CD4-positive, alpha-beta T cell treated with Interleukin-6 at 100 ng/mL for 8 hours (primary cell): ENCODE results near the gene CYSTM1.
A peak's percentile ranks its signal among the peaks of the same experiment; 100 is the strongest.

ENCODE experiments used
- DNase-seq: peaks from one replicate; pipeline ENCODE4 v3.0.0-alpha.2; 2020; ENCODE audit warnings: mixed read lengths, low spot score

The CYSTM1 gene

GRCh38 chr5:140258016-140258415 is 83.0 kb downstream of the CYSTM1 start:
- no peak for DNase-seq

DNA sequence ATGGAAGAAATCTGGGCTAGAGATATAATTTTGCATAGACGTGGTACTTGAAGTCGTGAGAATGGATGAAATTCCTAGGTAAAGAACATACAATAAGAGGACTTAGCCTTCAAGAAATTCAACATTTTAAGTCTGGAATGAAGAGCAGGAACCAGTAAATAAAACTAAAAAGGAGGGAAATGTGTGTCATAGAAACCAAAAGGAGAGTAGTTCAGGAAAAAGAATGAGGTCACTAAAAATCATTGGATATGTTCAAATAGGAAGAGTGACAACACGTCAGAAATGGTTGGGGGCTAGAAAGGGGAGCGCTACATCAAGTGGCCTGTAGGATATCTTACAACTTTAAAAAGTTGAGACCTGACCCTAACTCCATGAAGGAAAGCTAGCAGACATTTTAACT is 83.9 kb downstream of the CYSTM1 start:
- no peak for DNase-seq

DNA sequence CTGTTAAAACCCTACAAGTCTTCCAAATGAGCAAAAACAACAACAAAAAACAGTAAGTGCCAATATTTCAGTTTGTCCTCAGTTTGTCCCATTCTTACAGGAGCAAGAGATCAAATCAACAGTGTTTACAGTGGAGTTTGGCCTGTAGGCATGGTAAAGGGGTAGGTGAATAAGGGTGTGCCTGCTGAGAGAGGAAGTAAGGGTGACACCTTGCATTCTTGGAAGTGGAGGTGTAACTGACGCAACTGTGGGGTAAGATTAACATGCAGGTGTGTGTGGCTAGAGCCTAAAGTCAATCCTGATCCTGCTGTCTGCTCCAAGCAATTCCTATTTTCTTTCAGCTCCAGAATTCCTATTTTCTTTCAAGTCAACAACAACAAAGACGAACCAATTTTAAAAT is 84.5 kb downstream of the CYSTM1 start:
- peak; percentile 21 for DNase-seq

- no peak for DNase-seq
Observed at GRCh38 chr5:140260089-140260656, 85.2 kb downstream of the CYSTM1 start.

DNA sequence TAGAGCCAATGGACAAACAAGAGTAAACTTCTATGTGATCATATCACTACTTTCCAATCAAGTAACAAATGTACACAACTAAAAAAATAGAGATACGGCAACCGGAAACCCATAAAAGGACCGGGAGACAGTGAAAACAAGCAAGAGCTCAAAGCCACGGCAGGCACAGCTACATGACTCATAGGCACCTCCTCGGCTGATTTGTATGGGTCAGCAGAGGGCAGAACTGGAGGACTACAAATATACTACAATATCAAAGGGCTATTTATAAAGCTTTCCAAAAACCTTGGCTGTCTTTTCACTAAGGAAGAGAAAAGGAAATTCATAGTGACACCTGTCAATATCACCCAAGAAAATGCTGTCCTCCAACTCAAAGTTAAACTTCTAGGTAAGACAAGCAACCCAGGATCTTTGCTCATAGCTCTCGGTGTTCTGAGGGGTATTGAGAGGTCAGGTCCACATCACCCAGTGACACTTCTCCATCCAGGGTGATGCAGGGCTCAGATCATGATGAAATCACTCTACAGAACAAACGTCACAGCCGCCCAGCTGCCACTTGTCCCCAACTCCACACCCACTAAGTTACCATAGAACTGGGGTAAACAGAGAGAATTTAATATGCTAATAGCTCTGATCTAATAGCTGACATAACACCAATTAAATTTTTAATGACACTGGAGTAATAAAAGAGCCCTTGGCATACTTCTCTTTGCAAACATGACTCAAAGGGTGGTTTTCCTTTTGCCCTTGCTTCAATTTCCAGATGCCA is 86.6 kb downstream of the CYSTM1 start:
- peak; percentile 39 for DNase-seq

GRCh38 chr5:140262221-140262620 is 87.2 kb downstream of the CYSTM1 start:
- no peak for DNase-seq

GRCh38 chr5:140262839-140263238 is 87.9 kb downstream of the CYSTM1 start:
- DNase-seq: no peak

- DNase-seq: no peak
Observed at GRCh38 chr5:140265845-140266244, 90.9 kb downstream of the CYSTM1 start.

DNA sequence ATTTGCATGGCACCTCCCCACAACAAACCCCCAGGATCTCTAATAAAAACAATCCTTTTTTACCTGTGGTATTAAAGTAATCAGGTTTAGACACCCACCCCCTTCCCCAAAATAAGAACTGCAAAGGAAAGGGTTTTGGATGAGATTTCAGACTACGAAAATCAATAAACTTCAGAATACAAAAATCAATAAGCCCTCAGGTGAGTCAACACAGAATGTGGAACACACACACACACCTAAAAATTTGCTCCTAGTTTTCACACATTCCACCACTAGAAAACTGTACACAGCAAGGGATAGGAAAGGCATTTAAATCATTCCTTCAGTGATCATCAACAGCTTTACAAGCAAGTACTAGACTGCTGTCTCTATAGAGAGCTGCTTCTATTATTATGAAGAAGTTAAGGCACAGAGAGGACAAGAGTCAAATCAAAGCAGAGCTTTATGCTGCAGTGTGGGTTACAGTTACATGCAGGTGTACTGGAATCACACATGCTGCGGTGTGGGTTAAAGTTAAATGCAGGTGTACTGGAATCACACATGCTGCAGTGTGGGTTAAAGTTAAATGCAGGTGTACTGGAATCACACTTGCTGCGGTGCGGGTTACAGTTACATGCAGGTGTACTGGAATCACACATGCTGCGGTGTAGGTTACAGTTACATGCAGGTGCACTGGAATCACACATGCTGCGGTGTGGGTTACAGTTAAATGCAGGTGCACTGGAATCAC is 91.6 kb downstream of the CYSTM1 start:
- peak; percentile 14 for DNase-seq

DNA sequence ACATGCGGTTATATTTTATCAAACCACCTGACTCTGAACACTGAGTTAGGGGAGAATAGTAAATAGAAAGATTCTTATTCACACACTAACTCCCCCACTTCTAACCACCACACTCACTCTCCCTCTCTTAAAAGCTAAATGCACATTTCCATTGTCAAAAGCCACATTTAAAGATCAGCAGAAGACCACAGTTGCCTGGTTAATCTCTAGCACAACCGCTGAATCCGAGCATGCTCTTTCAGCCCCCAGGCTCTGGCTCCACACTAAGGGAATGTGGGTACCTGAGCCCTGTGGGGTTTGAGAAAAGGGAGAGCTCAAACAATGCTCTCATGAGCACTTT is 92.2 kb downstream of the CYSTM1 start:
- DNase-seq: no peak

DNA sequence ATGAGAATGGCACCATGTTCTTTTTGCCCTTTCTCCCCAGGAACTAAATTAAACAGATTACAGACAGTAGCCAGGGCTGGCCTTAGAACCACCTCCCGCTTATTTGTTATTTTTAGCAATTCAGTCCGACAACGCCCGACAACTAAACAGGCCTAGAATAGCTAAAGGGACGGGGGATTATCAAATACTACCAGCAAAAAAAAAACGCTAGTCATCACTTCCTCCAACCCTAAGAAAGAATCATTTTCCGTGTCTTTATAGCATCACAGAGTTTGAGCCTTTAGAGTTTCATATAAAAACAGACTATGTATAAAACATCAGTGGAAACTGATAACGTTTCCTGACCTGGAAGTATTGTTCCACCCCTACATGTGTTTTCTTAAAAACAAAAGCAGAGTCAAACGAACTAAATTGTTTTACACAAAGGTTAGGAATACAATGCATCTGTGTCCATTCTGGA is 92.6 kb downstream of the CYSTM1 start:
- DNase-seq: no peak

DNA sequence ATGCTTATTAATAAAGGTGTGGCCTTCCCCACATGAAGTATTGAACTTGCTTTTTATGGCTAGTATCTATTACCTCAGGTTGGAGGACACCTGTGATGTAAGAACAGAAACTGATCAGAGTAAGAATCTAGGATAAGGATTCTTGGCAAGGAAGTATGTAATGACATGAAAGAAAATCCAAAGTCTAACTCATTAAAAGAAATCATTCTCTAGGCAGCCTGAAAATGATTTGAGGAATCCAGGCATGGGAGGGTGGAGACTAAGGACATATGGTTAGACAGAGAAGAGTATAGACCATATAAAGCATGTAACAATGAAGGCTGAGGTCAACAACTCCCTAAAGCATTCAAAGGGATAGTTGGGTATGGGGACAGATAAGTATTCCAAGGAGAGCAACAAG is 95.0 kb downstream of the CYSTM1 start:
- DNase-seq: no peak

DNA sequence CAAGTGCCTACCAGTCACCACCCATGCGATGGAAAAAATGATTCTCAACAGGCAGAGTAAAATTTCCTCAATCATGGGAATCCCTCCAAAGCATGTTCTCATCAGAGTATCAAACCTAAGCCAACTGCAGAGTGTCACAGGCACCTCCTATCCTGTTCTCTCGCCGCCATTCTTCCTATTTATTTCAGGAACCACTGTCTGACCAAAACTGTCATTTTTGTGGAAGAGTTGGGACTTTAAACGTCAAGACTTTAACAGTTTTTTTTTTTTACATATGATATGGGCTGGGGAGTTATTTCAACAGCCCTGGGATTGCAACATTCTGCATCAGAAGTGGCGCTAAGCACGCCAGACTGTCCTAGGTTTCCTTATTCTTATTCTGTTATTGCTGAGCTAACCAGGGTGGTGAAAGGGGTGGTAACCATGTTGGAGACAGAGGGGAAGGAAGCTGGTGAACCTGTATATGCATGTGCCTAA is 98.5 kb downstream of the CYSTM1 start:
- no peak for DNase-seq

GRCh38 chr5:140275837-140276236 is 100.8 kb downstream of the CYSTM1 start:
- no peak for DNase-seq

- no peak for DNase-seq
Observed at GRCh38 chr5:140282266-140282665, 107.3 kb downstream of the CYSTM1 start.

DNA sequence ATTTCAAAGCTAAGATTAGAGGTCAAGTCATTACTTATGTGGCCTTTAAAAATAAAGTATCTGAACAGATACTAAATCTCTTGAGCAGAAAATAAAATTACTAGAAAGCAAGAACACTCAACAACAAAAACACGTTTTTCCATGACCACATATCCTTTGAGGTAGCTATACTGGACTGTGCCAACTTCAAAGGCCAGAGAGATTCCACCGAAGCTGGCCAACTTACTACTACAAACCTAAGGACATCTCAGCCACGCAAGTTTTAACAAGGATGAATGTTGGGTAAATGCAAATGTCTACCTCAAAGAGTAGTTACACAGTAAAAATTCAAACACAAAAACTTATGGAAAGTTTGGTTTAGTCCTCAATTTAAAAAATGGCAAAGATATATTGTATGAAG is 109.0 kb downstream of the CYSTM1 start:
- no peak for DNase-seq

DNA sequence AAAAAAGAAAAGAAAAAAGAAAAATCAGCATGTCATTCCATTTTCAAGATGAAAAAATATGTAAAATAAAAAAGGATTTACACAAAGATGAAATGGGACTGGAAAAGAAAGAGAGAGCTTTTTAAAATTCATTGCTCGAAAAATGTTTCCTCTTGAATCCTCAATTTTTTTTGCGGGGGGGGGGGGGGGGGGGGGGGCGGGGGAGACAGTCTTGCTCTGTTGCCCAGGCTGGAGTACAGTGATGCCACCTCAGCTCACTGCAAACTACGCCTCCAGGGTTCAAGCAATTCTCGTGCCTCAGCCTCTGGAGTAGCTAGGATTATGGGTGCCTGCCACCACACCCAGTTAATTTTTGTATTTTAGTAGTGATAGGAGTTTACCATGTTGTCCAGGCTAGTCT is 111.4 kb downstream of the CYSTM1 start:
- no peak for DNase-seq

GRCh38 chr5:140287801-140288521 is 113.0 kb downstream of the CYSTM1 start:
- DNase-seq: no peak

DNA sequence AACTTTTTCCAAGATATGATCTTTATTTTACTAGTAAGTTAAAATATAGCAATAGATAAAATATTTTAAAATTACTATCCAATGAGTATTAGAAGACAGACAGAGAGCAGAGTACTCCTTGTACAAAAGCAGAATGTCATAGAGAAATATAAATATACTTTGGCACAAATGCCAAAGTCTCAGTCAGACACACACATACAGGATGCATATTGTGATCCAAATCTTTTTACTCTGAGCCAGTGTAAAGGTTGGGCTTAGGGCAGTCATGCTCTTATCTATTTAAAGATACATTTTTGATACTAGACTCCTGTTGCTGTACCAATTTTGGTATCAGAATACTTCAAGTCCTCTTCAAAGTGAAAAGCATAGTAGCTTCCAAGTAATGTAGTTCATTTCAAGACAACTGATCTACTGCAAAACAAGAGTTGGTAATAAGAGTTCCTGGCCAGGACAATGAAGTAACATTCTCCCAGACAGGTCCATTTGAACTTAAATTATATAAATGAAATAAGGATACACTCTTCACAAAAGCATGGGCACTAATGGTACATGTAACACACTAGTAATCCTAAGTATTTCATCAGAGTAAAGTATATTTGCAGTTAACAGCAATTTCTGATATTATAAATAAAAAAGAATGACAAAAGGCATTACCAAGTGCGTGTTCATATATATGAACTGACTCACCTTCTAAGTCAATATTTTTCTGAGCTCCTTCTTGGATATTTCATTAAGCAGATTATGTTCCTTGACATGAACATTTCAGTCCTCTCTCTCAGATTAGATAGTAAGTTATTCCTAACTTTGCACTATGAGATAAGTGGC is 117.4 kb downstream of the CYSTM1 start:
- no peak for DNase-seq
